ENCODE results near the gene DNMBP.

DNMBP gene

DNA sequence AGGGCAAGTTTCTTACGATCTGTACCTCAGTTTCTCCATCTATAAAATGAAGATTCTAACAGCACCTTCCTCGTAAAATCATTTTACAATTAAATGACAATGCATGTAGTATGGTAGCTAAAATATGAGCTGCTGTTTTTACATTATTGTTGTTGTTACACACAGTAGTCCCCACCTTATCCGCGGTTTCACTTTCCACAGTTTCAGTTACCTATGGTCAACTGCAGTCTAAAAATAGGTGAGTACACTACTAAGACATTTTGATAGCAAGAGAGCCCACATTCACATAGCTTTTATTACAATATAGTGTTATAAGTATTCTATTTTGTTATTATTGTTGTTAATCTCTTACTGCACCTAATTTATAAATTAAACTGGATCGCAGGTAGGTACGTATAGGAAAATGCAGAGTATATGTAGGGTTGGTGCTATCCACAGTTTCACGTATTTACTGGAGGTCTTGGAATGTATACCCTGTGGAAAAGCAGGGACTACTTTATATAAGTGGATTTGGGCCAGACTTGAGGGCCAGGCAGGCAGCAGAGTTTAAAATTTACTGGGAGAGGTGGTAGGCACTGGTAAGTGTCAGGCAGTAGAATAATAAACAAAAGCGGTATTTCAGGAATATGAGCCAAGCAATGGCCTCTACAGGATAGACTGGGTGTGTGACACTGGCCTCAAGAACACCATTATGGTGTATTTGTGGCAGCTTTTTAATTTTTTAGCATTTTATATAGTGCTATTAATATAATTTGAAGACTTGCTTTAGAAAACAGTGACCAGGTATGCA, 10.2 kb downstream of the DNMBP start:
- H3K4me3 ChIP-seq (ENCODE audit: control insufficient read depth, low read depth, low read length) = no peak overlapping the region
- TF ChIP-seq, protein P1, sequence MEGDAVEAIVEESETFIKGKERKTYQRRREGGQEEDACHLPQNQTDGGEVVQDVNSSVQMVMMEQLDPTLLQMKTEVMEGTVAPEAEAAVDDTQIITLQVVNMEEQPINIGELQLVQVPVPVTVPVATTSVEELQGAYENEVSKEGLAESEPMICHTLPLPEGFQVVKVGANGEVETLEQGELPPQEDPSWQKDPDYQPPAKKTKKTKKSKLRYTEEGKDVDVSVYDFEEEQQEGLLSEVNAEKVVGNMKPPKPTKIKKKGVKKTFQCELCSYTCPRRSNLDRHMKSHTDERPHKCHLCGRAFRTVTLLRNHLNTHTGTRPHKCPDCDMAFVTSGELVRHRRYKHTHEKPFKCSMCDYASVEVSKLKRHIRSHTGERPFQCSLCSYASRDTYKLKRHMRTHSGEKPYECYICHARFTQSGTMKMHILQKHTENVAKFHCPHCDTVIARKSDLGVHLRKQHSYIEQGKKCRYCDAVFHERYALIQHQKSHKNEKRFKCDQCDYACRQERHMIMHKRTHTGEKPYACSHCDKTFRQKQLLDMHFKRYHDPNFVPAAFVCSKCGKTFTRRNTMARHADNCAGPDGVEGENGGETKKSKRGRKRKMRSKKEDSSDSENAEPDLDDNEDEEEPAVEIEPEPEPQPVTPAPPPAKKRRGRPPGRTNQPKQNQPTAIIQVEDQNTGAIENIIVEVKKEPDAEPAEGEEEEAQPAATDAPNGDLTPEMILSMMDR (IDR thresholded peaks at IDR 0.05; ENCODE audit: control insufficient read depth, insufficient read depth, low read depth, low read length, missing control alignments) = no peak
- no peak for DNase-seq (ENCODE audit: low read depth)

DNA sequence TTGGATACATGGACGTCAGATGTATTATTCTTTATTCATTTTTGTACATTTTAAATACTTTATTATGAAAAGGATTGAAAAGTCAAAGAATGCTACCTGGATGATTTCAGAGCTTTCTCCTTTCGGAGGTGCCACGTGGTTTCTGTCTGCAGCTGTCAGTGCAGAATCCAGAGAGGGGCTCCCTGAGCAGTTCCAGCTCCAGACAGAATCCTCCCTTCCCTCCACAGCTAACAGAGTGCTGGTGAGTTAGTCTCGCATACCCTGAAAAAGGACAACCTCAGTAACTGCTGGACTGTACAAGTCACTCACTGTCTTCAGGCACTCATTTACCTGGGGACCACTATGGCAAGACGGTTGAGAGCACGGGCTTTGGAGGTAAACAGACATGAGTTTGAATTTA, 10.9 kb downstream of the DNMBP start:
- no peak overlapping the region for H3K4me3 ChIP-seq (ENCODE audit: control insufficient read depth, low read depth, low read length)
- TF ChIP-seq, protein P1 (IDR thresholded peaks at IDR 0.05; ENCODE audit: control insufficient read depth, insufficient read depth, low read depth, low read length, missing control alignments) = no peak
- DNase-seq (ENCODE audit: low read depth) = no peak

DNA sequence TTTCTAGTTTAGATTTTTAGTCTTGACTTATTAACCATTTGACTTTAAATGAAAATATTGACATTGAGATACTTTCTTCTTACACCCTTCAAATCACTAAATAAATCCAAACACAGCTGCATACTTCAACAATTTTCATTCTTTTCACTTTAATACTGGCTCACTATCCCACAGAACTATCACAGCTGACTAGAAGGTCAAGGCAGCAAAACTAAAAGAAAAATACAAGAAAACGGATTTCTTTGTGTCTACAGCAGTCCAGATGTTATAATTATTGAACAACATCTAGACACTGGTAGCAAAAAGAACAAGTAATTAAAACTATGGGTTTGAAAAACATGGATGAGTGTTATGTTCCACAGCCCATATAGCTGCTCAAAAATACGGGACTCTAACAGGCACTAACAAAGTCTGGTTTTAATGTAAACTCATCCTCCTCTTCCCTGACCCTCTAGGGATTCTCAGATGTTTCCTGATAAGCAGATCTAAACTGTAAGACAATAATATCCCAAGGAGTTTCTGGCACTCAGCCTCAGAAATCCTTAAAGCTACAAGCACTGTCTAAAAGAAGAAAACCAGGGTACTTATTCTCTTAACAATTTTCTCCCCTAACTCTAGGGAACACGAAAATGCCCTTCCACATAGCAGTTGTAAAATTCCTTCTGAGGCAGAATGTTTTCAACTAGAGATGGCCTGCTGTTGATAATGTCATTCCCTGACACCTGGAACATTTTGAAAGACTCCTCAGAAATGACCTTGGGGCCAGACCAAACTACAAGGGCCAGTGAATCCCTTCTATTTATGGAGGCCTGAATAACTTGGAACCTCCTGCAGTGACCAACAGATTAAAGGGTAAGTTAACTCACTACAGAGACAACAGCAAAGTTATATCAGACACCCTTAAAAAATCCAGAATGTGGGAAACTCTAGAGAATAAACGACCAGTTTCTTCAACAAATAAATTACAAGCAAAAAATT, 12.8 kb downstream of the DNMBP start:
- H3K4me3 ChIP-seq (ENCODE audit: control insufficient read depth, low read depth, low read length) = no peak overlapping the region
- no peak for DNase-seq (ENCODE audit: low read depth)
- TF ChIP-seq, protein P1 (IDR thresholded peaks at IDR 0.05; ENCODE audit: control insufficient read depth, insufficient read depth, low read depth, low read length, missing control alignments) = no peak

DNA sequence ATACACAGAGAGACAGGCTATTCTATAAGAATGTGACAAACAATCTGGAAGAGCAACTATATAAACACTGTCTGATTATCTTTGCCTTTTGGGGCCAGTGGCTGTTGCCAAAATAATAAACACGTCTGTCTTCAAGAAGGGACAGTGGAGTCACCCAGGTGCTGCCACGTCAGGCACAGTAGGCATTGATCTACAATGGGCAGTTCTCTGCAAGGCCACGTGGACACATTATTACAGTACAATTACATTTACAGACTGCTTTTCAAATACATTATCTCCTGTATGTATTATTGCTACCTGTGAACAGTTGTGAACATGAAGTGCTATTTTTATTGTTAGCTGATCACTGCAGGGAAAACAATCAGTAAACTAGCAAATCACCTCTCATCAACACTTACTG, 14.0 kb downstream of the DNMBP start:
- TF ChIP-seq, protein P1 (IDR thresholded peaks at IDR 0.05; ENCODE audit: control insufficient read depth, insufficient read depth, low read depth, low read length, missing control alignments) = no peak

DNA sequence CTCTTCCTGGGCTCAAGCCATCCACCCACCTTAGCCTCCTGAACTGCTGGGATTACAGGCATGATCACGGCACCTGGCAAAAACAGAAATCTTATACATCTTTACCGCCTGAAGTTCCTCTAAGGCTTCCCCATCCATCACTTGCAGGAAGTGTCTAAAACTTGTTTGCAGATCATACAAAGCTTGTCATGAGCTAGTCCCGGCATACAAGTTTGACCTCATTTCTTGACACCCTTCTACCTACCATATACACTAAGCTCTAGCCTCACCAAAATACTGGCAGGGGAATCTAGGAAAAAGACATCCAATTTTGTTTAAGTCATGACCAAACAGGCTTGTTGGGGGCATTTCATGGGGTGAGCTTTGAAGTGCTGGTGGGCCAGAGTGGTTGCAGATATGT, 14.5 kb downstream of the DNMBP start:
- TF ChIP-seq, protein P1 (IDR thresholded peaks at IDR 0.05; ENCODE audit: control insufficient read depth, insufficient read depth, low read depth, low read length, missing control alignments) = no peak
- H3K4me3 ChIP-seq (ENCODE audit: control insufficient read depth, low read depth, low read length) = no peak overlapping the region
- no peak for DNase-seq (ENCODE audit: low read depth)

More for the DNA sequence above, 14.0 kb downstream of the DNMBP start:
- no peak for DNase-seq (ENCODE audit: low read depth)
- no peak overlapping the region for H3K4me3 ChIP-seq (ENCODE audit: control insufficient read depth, low read depth, low read length)

DNA sequence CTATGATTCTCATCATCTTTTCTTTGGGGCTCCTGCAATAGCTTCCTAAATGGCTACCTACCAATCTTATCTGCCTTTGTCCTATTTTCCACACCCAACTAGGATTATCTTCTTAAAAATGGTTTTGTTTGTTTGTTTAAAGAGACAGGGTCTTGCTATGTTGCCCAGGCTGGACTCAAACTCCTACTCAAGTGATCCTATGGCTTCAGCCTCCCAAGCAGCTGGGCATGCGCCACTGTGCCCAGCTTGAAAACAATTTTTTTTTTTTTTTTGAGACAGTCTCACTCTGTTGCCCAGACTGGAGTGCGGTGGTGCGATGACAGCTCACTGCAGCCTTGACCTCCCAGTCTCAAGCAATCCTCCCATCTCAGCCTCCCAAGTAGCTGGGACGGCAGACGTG, 14.9 kb downstream of the DNMBP start:
- no peak for DNase-seq (ENCODE audit: low read depth)

More for the DNA sequence above, 14.9 kb downstream of the DNMBP start:
- TF ChIP-seq, protein P1 (IDR thresholded peaks at IDR 0.05; ENCODE audit: control insufficient read depth, insufficient read depth, low read depth, low read length, missing control alignments) = no peak
- no peak overlapping the region for H3K4me3 ChIP-seq (ENCODE audit: control insufficient read depth, low read depth, low read length)
